ENCODE data around the gene KAZN.

The KAZN gene

GRCh38 chr1:15042866-15043265 lies 444.4 kb downstream of the KAZN start:
- H3K9me2 ChIP-seq (replicated peaks; ENCODE audit: control insufficient read depth, low read length), result no peaks in the 10 kb centered on the region
- no peak overlapping the region for H3K4me2 ChIP-seq (ENCODE audit: low read length)
- no peaks in the 10 kb centered on the region for H3K36me3 ChIP-seq (ENCODE audit: control insufficient read depth, low read length)
- H3K79me2 ChIP-seq (ENCODE audit: control insufficient read depth, low read length), result no peaks in the 10 kb centered on the region
- H3K27me3 ChIP-seq (ENCODE audit: control insufficient read depth, low read length), result no peaks in the 10 kb centered on the region
- H4K20me1 ChIP-seq (ENCODE audit: control insufficient read depth, insufficient read depth, low read depth, low read length), result no peaks in the 10 kb centered on the region
- H3K4me3 ChIP-seq (ENCODE audit: low read length), result no peak overlapping the region
- no peaks in the 10 kb centered on the region for H3K9me3 ChIP-seq (ENCODE audit: control insufficient read depth, insufficient read depth, low read length)
- TF ChIP-seq, protein P1, sequence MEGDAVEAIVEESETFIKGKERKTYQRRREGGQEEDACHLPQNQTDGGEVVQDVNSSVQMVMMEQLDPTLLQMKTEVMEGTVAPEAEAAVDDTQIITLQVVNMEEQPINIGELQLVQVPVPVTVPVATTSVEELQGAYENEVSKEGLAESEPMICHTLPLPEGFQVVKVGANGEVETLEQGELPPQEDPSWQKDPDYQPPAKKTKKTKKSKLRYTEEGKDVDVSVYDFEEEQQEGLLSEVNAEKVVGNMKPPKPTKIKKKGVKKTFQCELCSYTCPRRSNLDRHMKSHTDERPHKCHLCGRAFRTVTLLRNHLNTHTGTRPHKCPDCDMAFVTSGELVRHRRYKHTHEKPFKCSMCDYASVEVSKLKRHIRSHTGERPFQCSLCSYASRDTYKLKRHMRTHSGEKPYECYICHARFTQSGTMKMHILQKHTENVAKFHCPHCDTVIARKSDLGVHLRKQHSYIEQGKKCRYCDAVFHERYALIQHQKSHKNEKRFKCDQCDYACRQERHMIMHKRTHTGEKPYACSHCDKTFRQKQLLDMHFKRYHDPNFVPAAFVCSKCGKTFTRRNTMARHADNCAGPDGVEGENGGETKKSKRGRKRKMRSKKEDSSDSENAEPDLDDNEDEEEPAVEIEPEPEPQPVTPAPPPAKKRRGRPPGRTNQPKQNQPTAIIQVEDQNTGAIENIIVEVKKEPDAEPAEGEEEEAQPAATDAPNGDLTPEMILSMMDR (IDR thresholded peaks at IDR 0.05; ENCODE audit: low read depth, low read length, poor library complexity, severe bottlenecking), result no peak
- no peak for TF ChIP-seq EZH2phosphoT487 (IDR thresholded peaks at IDR 0.05; ENCODE audit: borderline replicate concordance, low read length)
- no peaks in the 10 kb centered on the region for H3F3A ChIP-seq (ENCODE audit: control insufficient read depth, insufficient read depth)
- no peaks in the 10 kb centered on the region for H3K4me1 ChIP-seq (ENCODE audit: control insufficient read depth, low read length)
- H3K27ac ChIP-seq (ENCODE audit: low read depth, low read length), result no peak overlapping the region

DNA sequence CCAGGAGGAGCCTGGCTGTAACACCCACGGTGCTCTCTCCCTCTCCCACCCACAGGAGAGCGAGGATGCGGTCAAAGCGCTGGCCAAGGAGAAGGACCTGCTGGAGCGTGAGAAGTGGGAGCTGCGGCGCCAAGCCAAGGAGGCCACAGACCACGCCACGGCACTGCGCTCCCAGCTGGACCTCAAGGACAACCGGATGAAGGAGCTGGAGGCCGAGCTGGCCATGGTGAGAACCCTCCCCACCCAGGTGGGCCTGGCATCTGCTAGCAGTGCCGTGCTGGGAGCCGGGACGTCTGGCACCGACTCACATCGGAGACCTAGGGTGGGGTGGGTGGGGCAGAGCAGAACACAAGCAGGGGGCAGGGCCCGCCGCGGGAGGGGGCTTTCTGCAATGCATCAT lies 445.4 kb downstream of the KAZN start:
- no peaks in the 10 kb centered on the region for H3K9me3 ChIP-seq (ENCODE audit: control insufficient read depth, insufficient read depth, low read length)
- no peaks in the 10 kb centered on the region for H3K79me2 ChIP-seq (ENCODE audit: control insufficient read depth, low read length)
- no peak overlapping the region for H3K4me2 ChIP-seq (ENCODE audit: low read length)
- no peaks in the 10 kb centered on the region for H3K27me3 ChIP-seq (ENCODE audit: control insufficient read depth, low read length)
- TF ChIP-seq, protein P1 (IDR thresholded peaks at IDR 0.05; ENCODE audit: low read depth, low read length, poor library complexity, severe bottlenecking), result no peak
- no peak for TF ChIP-seq EZH2phosphoT487 (IDR thresholded peaks at IDR 0.05; ENCODE audit: borderline replicate concordance, low read length)
- no peak overlapping the region for H3K27ac ChIP-seq (ENCODE audit: low read depth, low read length)
- no peak overlapping the region for H3K4me3 ChIP-seq (ENCODE audit: low read length)
- no peaks in the 10 kb centered on the region for H3K4me1 ChIP-seq (ENCODE audit: control insufficient read depth, low read length)
- H3K36me3 ChIP-seq (ENCODE audit: control insufficient read depth, low read length), result no peaks in the 10 kb centered on the region
- no peaks in the 10 kb centered on the region for H3K9me2 ChIP-seq (replicated peaks; ENCODE audit: control insufficient read depth, low read length)
- no peaks in the 10 kb centered on the region for H4K20me1 ChIP-seq (ENCODE audit: control insufficient read depth, insufficient read depth, low read depth, low read length)
- no peaks in the 10 kb centered on the region for H3F3A ChIP-seq (ENCODE audit: control insufficient read depth, insufficient read depth)

DNA sequence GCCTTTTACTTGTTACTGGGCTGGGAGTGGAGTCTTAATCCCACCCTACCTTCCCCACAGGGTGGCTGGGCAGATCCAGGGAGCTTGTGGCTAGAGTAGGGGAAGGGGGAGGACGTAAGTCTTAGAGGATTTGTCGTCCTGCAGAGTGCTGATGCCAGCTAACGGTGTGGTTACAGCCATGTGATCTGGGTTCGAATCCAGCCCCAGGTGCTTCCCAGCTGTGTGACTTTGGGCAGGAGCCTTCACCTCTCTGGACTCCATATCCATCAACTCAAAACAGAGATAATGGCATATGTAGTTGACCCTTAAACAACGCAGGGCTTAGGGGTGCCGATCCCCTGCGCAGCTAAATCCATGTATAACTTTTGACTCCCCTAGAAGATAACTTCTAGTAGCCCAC lies 446.6 kb downstream of the KAZN start:
- no peaks in the 10 kb centered on the region for H3F3A ChIP-seq (ENCODE audit: control insufficient read depth, insufficient read depth)
- H4K20me1 ChIP-seq (ENCODE audit: control insufficient read depth, insufficient read depth, low read depth, low read length), result no peaks in the 10 kb centered on the region
- H3K36me3 ChIP-seq (ENCODE audit: control insufficient read depth, low read length), result no peaks in the 10 kb centered on the region
- H3K27ac ChIP-seq (ENCODE audit: low read depth, low read length), result no peak overlapping the region
- no peaks in the 10 kb centered on the region for H3K9me3 ChIP-seq (ENCODE audit: control insufficient read depth, insufficient read depth, low read length)
- H3K9me2 ChIP-seq (replicated peaks; ENCODE audit: control insufficient read depth, low read length), result no peaks in the 10 kb centered on the region
- H3K4me1 ChIP-seq (ENCODE audit: control insufficient read depth, low read length), result no peaks in the 10 kb centered on the region
- H3K27me3 ChIP-seq (ENCODE audit: control insufficient read depth, low read length), result no peaks in the 10 kb centered on the region
- no peak for TF ChIP-seq EZH2phosphoT487 (IDR thresholded peaks at IDR 0.05; ENCODE audit: borderline replicate concordance, low read length)
- TF ChIP-seq, protein P1 (IDR thresholded peaks at IDR 0.05; ENCODE audit: low read depth, low read length, poor library complexity, severe bottlenecking), result no peak
- no peak overlapping the region for H3K4me2 ChIP-seq (ENCODE audit: low read length)
- no peak overlapping the region for H3K4me3 ChIP-seq (ENCODE audit: low read length)
- no peaks in the 10 kb centered on the region for H3K79me2 ChIP-seq (ENCODE audit: control insufficient read depth, low read length)
